ENCODE measurements around the gene INS.
A peak's percentile ranks its signal among the peaks of the same experiment; 100 is the strongest.

INS gene

DNA sequence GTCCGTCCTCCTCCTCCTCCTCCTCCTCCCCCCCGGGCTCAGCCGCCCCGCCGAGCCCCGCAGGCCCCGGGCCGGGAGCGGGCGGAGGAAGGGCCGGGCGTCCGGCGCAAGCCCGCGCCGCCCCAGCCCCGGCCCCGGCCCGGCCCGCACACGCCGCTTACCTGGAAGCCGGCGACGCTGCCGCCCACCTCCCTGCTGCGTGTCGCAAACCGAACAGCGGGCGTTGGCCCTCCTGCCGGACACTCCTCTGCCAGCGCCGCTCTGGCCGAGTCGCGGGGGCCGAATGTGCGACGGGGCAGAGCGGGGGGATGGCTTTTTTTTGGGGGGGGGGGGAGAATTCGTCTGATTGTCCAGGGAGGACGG lies 23.0 kb downstream of the INS start:
- DNase-seq (ENCODE audit: low read depth), result no peak
- H3K4me3 ChIP-seq (ENCODE audit: low read depth, low read length), result peak overlapping the region; percentile 55
- no peak for TF ChIP-seq CTCF (conservative IDR thresholded peaks at IDR 0.05; ENCODE audit: low read depth, low read length)

DNA sequence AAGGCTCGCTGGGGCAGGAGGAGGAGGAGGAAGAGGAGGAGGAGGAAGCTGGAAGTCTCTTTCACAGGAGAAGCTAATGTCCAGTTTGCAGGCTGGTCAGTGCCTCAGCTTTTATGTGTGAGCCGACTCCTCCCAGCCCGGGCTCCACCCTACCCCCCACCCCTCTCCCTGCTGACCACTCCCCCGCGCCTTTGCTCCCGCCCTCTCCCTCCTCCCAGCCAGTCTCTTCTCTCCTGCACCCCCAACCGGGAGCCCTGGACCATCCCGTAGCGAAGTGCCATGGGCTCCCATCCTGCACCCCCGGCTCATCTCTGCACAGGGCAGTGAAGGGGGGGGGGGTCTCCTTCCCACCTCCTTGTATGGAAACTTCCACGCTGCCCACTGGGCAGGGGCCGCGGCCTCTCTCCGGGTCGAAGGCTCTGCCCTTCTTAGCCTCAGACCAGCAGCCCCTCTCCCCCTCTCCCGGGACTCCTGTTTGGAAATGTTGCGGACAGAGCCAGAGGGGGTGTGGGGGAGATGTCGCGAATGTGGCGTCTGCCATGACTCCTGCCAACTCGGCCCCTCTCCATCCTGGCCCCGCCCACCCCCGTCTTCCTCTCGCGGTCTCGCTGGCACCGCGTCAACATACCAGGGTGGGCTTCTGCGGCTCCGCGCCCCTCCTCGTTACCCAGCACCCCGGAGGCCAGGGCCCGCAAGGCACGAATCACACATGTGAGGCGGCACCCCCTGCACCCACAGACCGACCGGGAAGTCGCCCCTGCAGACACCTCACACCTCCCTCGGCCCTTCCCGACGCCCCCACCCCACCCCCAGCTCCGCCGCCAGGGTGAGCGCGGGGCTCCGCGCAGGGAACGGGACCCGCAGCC lies 23.6 kb downstream of the INS start:
- peak overlapping the region; percentile 55 for H3K4me3 ChIP-seq (ENCODE audit: low read depth, low read length)
- no peak for TF ChIP-seq CTCF (conservative IDR thresholded peaks at IDR 0.05; ENCODE audit: low read depth, low read length)
- peak; percentile 87 for DNase-seq (ENCODE audit: low read depth)

GRCh38 chr11:2136952-2137201 lies 24.1 kb downstream of the INS start:
- peak overlapping the region; percentile 55 for H3K4me3 ChIP-seq (ENCODE audit: low read depth, low read length)
- DNase-seq (ENCODE audit: low read depth), result no peak
- no peak for TF ChIP-seq CTCF (conservative IDR thresholded peaks at IDR 0.05; ENCODE audit: low read depth, low read length)

GRCh38 chr11:2136209-2136951 lies 24.6 kb downstream of the INS start:
- TF ChIP-seq CTCF (conservative IDR thresholded peaks at IDR 0.05; ENCODE audit: low read depth, low read length), result no peak
- no peak for DNase-seq (ENCODE audit: low read depth)
- peak overlapping the region; percentile 55 for H3K4me3 ChIP-seq (ENCODE audit: low read depth, low read length)

DNA sequence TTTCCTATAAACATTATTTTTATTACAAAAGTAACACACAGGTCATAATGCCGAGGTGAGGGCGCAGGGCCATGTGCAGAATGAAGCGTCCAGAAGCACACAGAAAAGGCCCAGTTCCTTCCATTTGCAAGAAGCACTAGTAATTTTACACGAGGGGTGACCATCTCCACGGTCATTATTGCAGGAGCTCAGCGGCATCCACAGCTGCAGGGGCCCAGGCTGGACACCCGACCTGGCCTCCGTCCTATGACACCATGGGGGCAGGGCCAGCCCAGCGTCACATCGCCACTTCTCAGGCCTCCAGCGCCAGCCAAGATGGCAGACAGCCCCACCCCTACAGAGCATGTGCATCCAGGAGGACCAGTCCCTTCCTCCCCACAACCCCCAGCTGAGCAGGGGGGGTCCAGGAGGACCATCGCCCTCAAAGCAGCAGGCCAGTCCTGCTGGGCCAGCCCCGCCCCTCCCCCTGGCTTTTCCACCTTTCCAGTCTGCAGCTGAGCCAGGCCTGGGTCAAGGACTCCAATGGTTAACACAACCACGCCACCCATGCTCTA lies 25.3 kb downstream of the INS start:
- no peak for DNase-seq (ENCODE audit: low read depth)
- TF ChIP-seq CTCF (conservative IDR thresholded peaks at IDR 0.05; ENCODE audit: low read depth, low read length), result no peak
- peak overlapping the region; percentile 55 for H3K4me3 ChIP-seq (ENCODE audit: low read depth, low read length)

- H3K4me3 ChIP-seq (ENCODE audit: low read depth, low read length), result peak overlapping the region; percentile 24
- DNase-seq (ENCODE audit: low read depth), result no peak
- TF ChIP-seq CTCF (conservative IDR thresholded peaks at IDR 0.05; ENCODE audit: low read depth, low read length), result no peak
Measured at GRCh38 chr11:2135018-2135569, 25.9 kb downstream of the INS start.

All from choroid plexus epithelial cell (primary cell).